Superior temporal gyrus (tissue), 1 donor: ENCODE data around the gene PANK2.
"Not testable (repeated sequence)": the region's sequence is repeated elsewhere in the genome, so short reads cannot be mapped to it uniquely, and the experiment has no call there.

Experiments
- DNase-seq: peaks from one replicate; pipeline ENCODE4 v3.0.0-alpha.2; 2016; ENCODE audit errors: extremely low spot score

PANK2 gene

DNA sequence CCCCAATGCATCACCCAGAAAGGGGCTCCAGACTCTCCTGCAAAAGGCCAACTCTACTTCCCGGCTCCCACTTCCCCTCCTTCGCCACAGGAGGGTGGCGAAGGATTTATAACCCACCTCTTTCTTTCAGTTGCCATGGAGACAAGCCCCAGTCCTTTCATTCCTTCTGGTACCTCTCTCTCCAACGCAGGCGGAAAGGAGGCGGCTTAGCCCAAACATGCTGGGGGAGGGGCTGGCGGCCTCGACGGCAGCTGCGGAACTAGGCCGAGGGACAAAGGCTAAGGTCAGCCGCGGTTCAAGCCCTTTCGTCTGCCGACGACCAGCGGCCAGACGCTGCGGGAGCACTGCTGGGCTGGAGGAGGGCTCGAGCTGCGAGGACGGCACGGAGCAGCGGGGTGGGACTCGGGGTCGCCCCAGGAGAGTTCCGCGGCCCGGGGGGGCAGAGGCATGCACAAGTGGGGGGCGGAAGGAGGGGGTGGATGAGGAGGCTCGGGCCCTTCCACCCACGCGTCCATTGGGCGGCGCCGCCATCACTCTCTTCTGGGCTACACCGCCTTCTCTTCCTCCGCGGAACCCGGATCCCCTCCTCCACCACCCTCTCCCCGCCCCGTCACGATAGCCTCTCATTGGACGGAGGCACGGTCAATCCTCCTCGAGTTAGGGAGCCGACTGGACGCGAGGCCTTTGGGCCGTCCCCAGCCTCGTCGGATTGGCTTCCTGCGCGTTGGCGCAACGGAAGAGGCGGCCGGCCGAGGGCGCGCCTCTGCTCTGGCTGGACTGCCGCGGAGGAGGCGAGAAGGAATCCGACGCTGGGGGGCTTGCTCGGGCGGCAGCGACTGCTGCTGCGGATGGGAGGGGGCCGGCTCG, at the start of gene PANK2:
PANK2 (plus strand) TSS at position 766 of the 867 bp plus-strand sequence.
- DNase-seq = peak; percentile 99

DNA sequence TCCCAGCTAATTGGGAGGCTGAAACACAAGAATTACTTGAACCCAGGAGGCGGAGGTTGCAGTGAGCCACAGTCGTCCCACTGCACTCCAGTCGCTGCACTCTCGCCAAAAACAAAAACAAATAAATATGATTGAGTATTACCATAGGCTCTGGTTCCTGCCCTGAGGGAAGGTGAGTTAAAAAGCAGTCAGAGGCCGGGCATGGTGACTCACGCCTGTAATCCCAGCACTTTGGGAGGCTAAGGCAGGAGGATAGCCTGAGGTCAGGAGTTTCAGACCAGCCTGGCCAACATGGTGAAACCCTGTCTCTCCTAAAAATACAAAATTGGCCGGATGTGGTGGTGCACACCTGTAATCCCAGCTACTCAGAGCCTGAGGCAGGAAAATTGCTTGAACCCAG, 49.0 kb upstream of the PANK2 start:
- DNase-seq = not testable (repeated sequence)

DNA sequence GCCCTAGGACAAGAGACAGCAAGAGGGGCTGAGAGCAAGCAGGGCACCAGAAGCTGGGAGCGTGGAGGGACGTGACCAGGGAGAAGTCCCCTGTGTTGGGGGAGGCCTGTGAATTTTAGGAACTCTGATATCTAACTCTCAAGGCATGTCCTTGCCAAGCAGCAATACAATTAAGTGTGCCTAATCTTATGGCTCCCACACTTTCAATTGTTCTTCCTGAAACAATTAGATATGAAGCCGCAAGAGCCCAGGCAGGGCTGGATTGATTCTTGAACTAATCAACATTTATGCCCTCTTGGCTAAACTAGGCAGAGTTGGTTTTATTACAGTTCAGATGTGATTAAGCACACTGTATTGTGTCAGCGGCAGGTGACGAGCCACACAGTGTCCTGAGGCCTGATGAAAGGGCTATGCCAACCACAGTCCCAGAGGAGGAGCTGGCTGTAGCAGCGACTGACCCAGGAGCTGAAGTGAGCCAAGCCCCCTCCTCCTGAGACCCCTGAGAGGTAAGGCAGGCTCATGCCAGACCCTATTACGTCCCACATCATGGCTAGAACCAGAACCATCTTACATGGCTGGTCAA, 46.7 kb upstream of the PANK2 start:
- no peak for DNase-seq

- no peak for DNase-seq
Measured at GRCh38 chr20:3843490-3843889, 45.7 kb upstream of the PANK2 start.

DNA sequence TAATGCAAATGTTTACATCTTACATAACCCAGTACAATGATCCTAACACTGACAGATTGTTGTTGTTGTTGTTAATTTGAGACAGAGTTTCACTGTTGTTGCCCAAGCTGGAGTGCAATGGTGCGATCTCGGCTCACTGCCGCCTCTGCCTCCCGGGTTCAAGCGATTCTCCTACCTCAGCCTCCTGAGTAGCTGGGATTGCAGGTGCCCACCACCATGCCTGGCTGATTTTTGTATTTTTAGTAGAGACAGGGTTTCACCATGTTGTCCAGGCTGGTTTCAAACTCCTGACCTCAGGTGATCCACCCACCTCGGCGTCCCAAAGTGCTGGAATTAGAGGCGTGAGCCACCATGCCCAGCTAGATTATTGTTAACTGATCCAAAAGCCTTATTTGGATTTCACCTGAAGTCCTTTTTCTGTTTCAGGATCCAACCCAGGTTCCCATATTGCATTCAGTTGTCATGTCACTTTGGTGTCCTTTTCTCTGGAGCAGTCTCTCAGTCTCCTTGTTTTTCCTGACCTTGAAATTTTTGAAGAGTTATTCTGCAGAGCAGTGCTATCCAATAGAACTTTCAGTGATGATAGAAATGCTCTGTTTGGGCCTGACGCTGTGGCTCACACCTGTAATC, 45.1 kb upstream of the PANK2 start:
- not testable (repeated sequence) for DNase-seq

GRCh38 chr20:3846378-3846739, 42.8 kb upstream of the PANK2 start:
- DNase-seq = peak; percentile 13

GRCh38 chr20:3846740-3847428, 42.3 kb upstream of the PANK2 start, which contains the start of gene MAVS:
TSS of gene MAVS (plus strand) at chr20:3846834. CDS start at chr20:3854625, 7,791 bp downstream.
- peak; percentile 88 for DNase-seq

GRCh38 chr20:3847429-3847940, 41.7 kb upstream of the PANK2 start:
- peak; percentile 26 for DNase-seq

DNA sequence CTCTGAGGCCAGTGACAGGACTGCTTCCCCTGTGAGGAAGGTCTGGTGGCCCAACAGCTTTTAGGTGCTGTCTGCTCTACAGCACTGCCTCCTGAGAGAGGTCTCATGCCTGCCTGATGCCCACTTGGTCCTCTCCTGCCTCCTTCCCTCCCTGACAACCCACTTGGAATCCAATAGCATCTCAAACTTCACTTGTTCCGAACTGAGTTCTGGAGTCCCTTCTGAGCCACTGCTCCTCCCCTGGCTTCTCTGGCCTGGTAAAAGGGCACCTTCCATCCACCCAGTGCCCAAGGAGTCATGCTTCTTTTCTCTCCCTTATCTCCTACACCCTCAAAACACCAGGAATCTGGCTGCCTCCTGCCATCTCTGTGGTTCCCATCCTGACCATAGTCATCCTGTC, 40.6 kb upstream of the PANK2 start:
- DNase-seq = no peak

DNA sequence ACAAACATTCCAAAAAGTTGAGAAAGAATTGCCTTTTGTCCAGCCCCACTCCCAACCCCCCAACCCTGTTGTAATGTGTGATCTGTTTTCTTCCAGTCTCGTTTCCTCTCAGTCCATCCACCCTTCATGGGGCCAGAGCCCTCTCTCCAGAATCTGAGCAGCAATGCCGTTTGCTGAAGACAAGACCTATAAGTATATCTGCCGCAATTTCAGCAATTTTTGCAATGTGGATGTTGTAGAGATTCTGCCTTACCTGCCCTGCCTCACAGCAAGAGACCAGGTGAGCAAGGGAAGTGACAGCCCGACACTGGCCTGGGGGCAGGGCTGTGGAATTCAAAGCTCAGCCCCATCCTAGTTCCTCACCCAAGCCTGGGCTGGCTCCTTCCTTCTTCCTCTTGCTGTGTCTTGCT, 34.7 kb upstream of the PANK2 start:
- DNase-seq = no peak

GRCh38 chr20:3857405-3857804, 31.8 kb upstream of the PANK2 start:
- no peak for DNase-seq

- DNase-seq = no peak
Measured at GRCh38 chr20:3858689-3859088, 30.5 kb upstream of the PANK2 start.

DNA sequence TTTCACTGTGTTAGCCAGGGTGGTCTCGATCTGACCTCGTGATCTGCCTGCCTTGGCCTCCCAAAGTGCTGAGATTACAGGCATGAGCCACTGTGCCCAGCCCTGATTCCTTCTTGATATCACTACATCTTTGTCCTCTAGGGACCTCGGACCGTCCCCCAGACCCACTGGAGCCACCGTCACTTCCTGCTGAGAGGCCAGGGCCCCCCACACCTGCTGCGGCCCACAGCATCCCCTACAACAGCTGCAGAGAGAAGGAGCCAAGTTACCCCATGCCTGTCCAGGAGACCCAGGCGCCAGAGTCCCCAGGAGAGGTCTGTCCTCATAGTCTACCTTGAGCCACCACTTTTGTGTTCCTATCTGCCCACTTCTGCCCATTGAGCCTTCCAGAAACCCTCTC, 28.0 kb upstream of the PANK2 start:
- no peak for DNase-seq

DNA sequence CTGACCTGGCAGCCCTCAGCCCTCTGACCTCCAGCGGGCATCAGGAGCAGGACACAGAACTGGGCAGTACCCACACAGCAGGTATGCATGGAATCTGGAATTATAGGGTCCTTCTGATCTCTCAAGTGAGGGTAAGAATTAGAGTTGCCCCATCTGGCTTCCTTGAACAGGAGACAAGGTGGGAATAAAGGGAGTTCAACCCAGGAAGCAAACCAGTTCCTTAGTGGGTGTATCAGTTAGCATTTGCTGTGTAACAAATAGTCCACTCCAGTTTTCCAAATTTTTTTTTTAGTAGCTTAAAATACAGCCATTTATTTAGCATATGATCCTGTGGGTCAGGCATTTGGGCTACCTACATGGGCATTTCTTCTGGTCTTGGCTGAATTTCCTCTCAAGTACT, 26.9 kb upstream of the PANK2 start:
- no peak for DNase-seq

GRCh38 chr20:3863317-3863716, 25.9 kb upstream of the PANK2 start:
- no peak for DNase-seq

- no peak for DNase-seq
Measured at GRCh38 chr20:3864518-3864917, 24.7 kb upstream of the PANK2 start.

DNA sequence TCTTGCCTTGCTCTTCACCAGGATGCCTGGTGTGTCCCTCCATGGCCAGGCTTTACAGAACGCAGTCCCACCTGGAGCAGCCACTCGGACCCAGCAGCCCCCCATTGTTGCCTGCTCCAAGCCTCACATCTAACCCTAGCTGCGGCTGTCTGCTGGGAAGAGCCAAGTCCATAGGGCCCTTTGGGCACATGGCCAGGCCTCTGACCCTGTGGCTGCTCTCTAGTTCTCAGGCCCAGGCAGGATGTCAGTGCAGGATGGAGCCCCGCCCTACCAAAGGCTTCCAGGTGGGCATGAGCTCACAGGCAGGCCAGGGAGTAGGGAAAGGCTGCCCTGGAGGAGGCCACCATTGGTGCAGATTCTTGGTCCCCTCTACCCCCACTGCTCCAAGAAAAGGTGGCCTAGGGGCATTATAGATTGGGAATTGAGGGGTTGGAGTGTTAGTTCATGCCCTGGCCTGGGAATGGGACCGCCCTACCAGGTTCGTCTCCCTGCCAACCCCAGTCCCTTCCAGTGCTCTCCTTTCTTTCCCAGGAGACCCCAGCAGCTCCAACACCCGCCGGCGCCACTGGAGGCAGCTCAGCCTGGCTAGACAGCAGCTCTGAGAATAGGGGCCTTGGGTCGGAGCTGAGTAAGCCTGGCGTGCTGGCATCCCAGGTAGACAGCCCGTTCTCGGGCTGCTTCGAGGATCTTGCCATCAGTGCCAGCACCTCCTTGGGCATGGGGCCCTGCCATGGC, 23.9 kb upstream of the PANK2 start:
- no peak for DNase-seq

- no peak for DNase-seq
Measured at GRCh38 chr20:3865887-3866407, 23.2 kb upstream of the PANK2 start.

- no peak for DNase-seq
Measured at GRCh38 chr20:3866464-3866863, 22.7 kb upstream of the PANK2 start.

DNA sequence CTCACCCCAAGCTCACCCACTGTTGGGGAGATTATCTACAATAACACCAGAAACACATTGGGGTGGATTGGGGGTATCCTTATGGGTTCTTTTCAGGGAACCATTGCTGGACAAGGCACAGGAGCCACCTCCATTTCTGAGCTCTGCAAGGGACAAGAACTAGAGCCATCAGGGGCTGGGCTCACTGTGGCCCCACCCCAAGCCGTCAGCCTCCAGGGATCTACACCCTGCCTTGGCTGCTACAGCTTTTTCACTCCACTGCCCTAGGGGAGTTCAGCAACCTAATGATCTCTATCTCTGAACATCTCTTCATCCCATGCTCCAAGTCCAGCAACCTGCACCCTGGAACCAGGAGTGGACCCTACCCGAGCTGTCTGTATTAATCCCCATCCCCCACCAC, 21.4 kb upstream of the PANK2 start:
- no peak for DNase-seq
